GM20000 (cell line): Measurements from ENCODE around the gene YAF2.

Source experiments
- DNase-seq: peaks from one replicate; pipeline ENCODE4 v3.0.0; 2012; ENCODE audit warnings: low spot score
- CTCF ChIP-seq: IDR thresholded peaks from 2 replicates; pipeline ENCODE4 v1.5.1; 2012; ENCODE audit warnings: mild to moderate bottlenecking, control low read depth; ENCODE audit errors: extremely low read depth, missing control alignments

The YAF2 gene

GRCh38 chr12:42213023-42213422 is 25.0 kb downstream of the YAF2 start:
- DNase-seq = no peak
- TF ChIP-seq CTCF = no peak

GRCh38 chr12:42208574-42208973 is 29.5 kb downstream of the YAF2 start:
- TF ChIP-seq CTCF = no peak
- DNase-seq = no peak

- no peak for DNase-seq
- no peak for TF ChIP-seq CTCF
Measured at GRCh38 chr12:42204819-42205218, 33.2 kb downstream of the YAF2 start.

- DNase-seq = no peak
- TF ChIP-seq CTCF = no peak
Measured at GRCh38 chr12:42204362-42204761, 33.7 kb downstream of the YAF2 start.

- no peak for TF ChIP-seq CTCF
- DNase-seq = no peak
Measured at GRCh38 chr12:42201063-42201462, 37.0 kb downstream of the YAF2 start.

- TF ChIP-seq CTCF = no peak
- no peak for DNase-seq
Measured at GRCh38 chr12:42199007-42199406, 39.0 kb downstream of the YAF2 start.

- TF ChIP-seq CTCF = no peak
- DNase-seq = no peak
Measured at GRCh38 chr12:42196723-42197603, 41.1 kb downstream of the YAF2 start.
